ENCODE results near the gene NCAM2.

The NCAM2 gene

GRCh38 chr21:21029164-21029563 is 31.0 kb downstream of the NCAM2 start:
- no peak for FAIRE-seq

- no peak for FAIRE-seq
Measured at GRCh38 chr21:21030311-21030710, 32.1 kb downstream of the NCAM2 start.

GRCh38 chr21:21034036-21034435 is 35.8 kb downstream of the NCAM2 start:
- FAIRE-seq, result no peak

- FAIRE-seq, result no peak
Measured at GRCh38 chr21:21039624-21040170, 41.5 kb downstream of the NCAM2 start.

GRCh38 chr21:21045518-21045917 is 47.3 kb downstream of the NCAM2 start:
- FAIRE-seq, result no peak

- no peak for FAIRE-seq
Measured at GRCh38 chr21:21046063-21046462, 47.9 kb downstream of the NCAM2 start.

GRCh38 chr21:21051109-21052055 is 53.2 kb downstream of the NCAM2 start:
- no peak for FAIRE-seq

- FAIRE-seq, result no peak
Measured at GRCh38 chr21:21052672-21053071, 54.5 kb downstream of the NCAM2 start.

GRCh38 chr21:21057349-21058062 is 59.3 kb downstream of the NCAM2 start:
- FAIRE-seq, result no peak

GRCh38 chr21:21063828-21064227 is 65.6 kb downstream of the NCAM2 start:
- no peak for FAIRE-seq

GRCh38 chr21:21064353-21064752 is 66.1 kb downstream of the NCAM2 start:
- FAIRE-seq, result no peak

- no peak for FAIRE-seq
Measured at GRCh38 chr21:21067375-21067774, 69.2 kb downstream of the NCAM2 start.

GRCh38 chr21:21074305-21074704 is 76.1 kb downstream of the NCAM2 start:
- peak; percentile 80 for FAIRE-seq

GRCh38 chr21:21076051-21076450 is 77.8 kb downstream of the NCAM2 start:
- no peak for FAIRE-seq

- FAIRE-seq, result no peak
Measured at GRCh38 chr21:21076491-21076890, 78.3 kb downstream of the NCAM2 start.

- FAIRE-seq, result no peak
Measured at GRCh38 chr21:21079646-21080045, 81.4 kb downstream of the NCAM2 start.

- no peak for FAIRE-seq
Measured at GRCh38 chr21:21084179-21084578, 86.0 kb downstream of the NCAM2 start.

GRCh38 chr21:21085206-21085605 is 87.0 kb downstream of the NCAM2 start:
- no peak for FAIRE-seq

GRCh38 chr21:21096956-21097355 is 98.7 kb downstream of the NCAM2 start:
- no peak for FAIRE-seq

- no peak for FAIRE-seq
Measured at GRCh38 chr21:21097466-21097865, 99.3 kb downstream of the NCAM2 start.

GRCh38 chr21:21101911-21102310 is 103.7 kb downstream of the NCAM2 start:
- no peak for FAIRE-seq

GRCh38 chr21:21102896-21103295 is 104.7 kb downstream of the NCAM2 start:
- no peak for FAIRE-seq

GRCh38 chr21:21103692-21104091 is 105.5 kb downstream of the NCAM2 start:
- FAIRE-seq, result no peak

- FAIRE-seq, result no peak
Measured at GRCh38 chr21:21109736-21110135, 111.5 kb downstream of the NCAM2 start.

All from TTC549 (cell line).